SK-N-SH (cell line): ENCODE results near the gene IDH1. TPM values are rescaled to one million over a fixed set of nuclear protein-coding genes. Genes with fewer than 3 reads are reported as not detected.

Experiments
- CTCF ChIA-PET: fragments of 300-600, 350-600 bp; formaldehyde crosslinking; extraction: SDS; loops from one replicate; lab custom pipeline; 2021; lab: Yijun Ruan, JAX
- POLR2A ChIA-PET: fragments of 350-600 bp; sonication (Branson Sonifier 250); formaldehyde crosslinking; extraction: SDS; loops from one replicate; lab custom pipeline; 2020; ENCODE audit warnings: antibody characterized with exemption, inconsistent platforms; lab: Yijun Ruan, JAX
- DNase-seq: peaks from one replicate; pipeline ENCODE4 v3.0.0; 2012
- H2AFZ ChIP-seq: fragments of 200-600 bp; sonication (generic); 2 replicates; pipeline ENCODE4 v1.8.1; 2016; ENCODE audit warnings: antibody characterized with exemption, mild to moderate bottlenecking, low read depth
- H3F3A ChIP-seq: fragments of 200-600 bp; sonication (generic); replicated peaks from 2 replicates; pipeline ENCODE3; 2016; ENCODE audit warnings: antibody characterized with exemption, mild to moderate bottlenecking; ENCODE audit not compliant: insufficient read depth
- H3K27ac ChIP-seq, 2 experiments: fragments of 200-500 bp in 1 of 2; fragments of 200-600 bp in 1 of 2; sonication (Bioruptor generic) in 1 of 2; sonication (generic), shearing (Covaris generic) in 1 of 2; 2 replicates each; pipeline versions ENCODE4 v1.5.1 to v1.6.1; 2014 to 2016; ENCODE audit warnings: low read depth in 2 of 2, inconsistent platforms in 1 of 2, low read length in 1 of 2, mild to moderate bottlenecking in 1 of 2, mixed read lengths in 1 of 2
- H3K27me3 ChIP-seq: fragments of 200-600 bp; sonication (generic), shearing (Covaris generic); 2 replicates; pipeline ENCODE4 v1.6.1; 2016; ENCODE audit warnings: mixed run types; ENCODE audit not compliant: insufficient read depth
- H3K36me3 ChIP-seq, 2 experiments: fragments of 200-500 bp in 1 of 2; fragments of 200-600 bp in 1 of 2; sonication (Bioruptor generic) in 1 of 2; sonication (generic) in 1 of 2; replicated peaks in 1 of 2; 2 replicates each; pipeline versions ENCODE3 to v1.5.1; 2014 to 2016; ENCODE audit warnings: low read length in 1 of 2, mild to moderate bottlenecking in 1 of 2; ENCODE audit not compliant: insufficient read depth in 2 of 2, control insufficient read depth in 1 of 2
- H3K4me1 ChIP-seq, 2 experiments: fragments of 200-500 bp in 1 of 2; fragments of 200-600 bp in 1 of 2; sonication (Bioruptor generic) in 1 of 2; sonication (generic), shearing (Covaris generic) in 1 of 2; 2 replicates each; pipeline versions ENCODE4 v1.5.1 to v1.6.1; 2014 to 2016; ENCODE audit warnings: low read depth in 1 of 2, low read length in 1 of 2, mixed run types in 1 of 2; ENCODE audit not compliant: insufficient read depth in 2 of 2, control insufficient read depth in 1 of 2
- H3K4me2 ChIP-seq: fragments of 200-600 bp; sonication (generic), shearing (Covaris generic); 2 replicates; pipeline ENCODE4 v1.6.1; 2017; ENCODE audit warnings: mixed run types
- H3K4me3 ChIP-seq, 2 experiments: fragments of 200-500 bp in 1 of 2; fragments of 200-600 bp in 1 of 2; sonication (Bioruptor generic) in 1 of 2; sonication (generic), shearing (Covaris generic) in 1 of 2; 2 replicates each; pipeline versions ENCODE4 v1.5.1 to v1.8.1; 2014 to 2016; ENCODE audit warnings: low read depth in 2 of 2, inconsistent platforms in 1 of 2, low read length in 1 of 2, mild to moderate bottlenecking in 1 of 2, mixed read lengths in 1 of 2, moderate library complexity in 1 of 2
- H3K79me2 ChIP-seq: fragments of 200-600 bp; sonication (generic); 2 replicates; pipeline ENCODE4 v1.8.1; 2017; ENCODE audit warnings: mild to moderate bottlenecking; ENCODE audit not compliant: insufficient read depth
- H3K9ac ChIP-seq: fragments of 200-600 bp; sonication (generic); 2 replicates; pipeline ENCODE4 v1.6.1; 2017; ENCODE audit warnings: mixed run types
- H3K9me2 ChIP-seq: fragments of 200-600 bp; sonication (generic); 2 replicates; pipeline ENCODE4 v1.6.1; 2017; ENCODE audit warnings: mixed run types
- H3K9me3 ChIP-seq: fragments of 200-600 bp; sonication (generic); 2 replicates; pipeline ENCODE4 v1.6.1; 2017; ENCODE audit warnings: mixed run types, mild to moderate bottlenecking, moderate library complexity
- H4K20me1 ChIP-seq: fragments of 200-600 bp; sonication (generic); 2 replicates; pipeline ENCODE4 v1.6.1; 2017; ENCODE audit warnings: mild to moderate bottlenecking, mixed run types; ENCODE audit not compliant: insufficient read depth
- CHD2 ChIP-seq: fragments of 150-350 bp; IDR thresholded peaks from 2 replicates; pipeline ENCODE4 v1.6.1; 2018; ENCODE audit warnings: low read length; ENCODE audit not compliant: partially characterized antibody
- CTCF ChIP-seq: fragments of 200-600 bp; sonication (generic); IDR thresholded peaks from 2 replicates; pipeline ENCODE4 v1.6.1; 2017; ENCODE audit warnings: antibody characterized with exemption, mild to moderate bottlenecking, moderate library complexity
- ELF1 ChIP-seq: IDR thresholded peaks from 2 replicates; pipeline ENCODE4 v1.4.0; 2012
- EP300 ChIP-seq, 2 experiments: IDR thresholded peaks; 2 replicates each; pipeline versions ENCODE4 v1.4.0 to v1.6.1; 2012; ENCODE audit warnings: borderline replicate concordance in 1 of 2, low read depth in 1 of 2, low read length in 1 of 2
- FOSL2 ChIP-seq: IDR thresholded peaks from 2 replicates; pipeline ENCODE4 v1.4.0; 2012; ENCODE audit warnings: low read depth, mild to moderate bottlenecking, moderate library complexity, borderline replicate concordance
- FOXJ3 ChIP-seq: sonication (generic); formaldehyde crosslinking; IDR thresholded peaks from 2 replicates; pipeline ENCODE4 v1.5.1; 2020; ENCODE audit warnings: mild to moderate bottlenecking, missing genetic modification reagents
- FOXM1 ChIP-seq: IDR thresholded peaks from 2 replicates; pipeline ENCODE4 v1.4.0; 2012; ENCODE audit warnings: low read depth, mild to moderate bottlenecking
- GATA2 ChIP-seq: sonication (generic); formaldehyde crosslinking; IDR thresholded peaks from 2 replicates; pipeline ENCODE4 v1.5.0; 2020; ENCODE audit warnings: mild to moderate bottlenecking, missing genetic modification reagents
- JUND ChIP-seq: IDR thresholded peaks from 2 replicates; pipeline ENCODE4 v1.4.0; 2012
- POLR2AphosphoS5 ChIP-seq: IDR thresholded peaks from 2 replicates; pipeline ENCODE4 v1.6.1; 2012; ENCODE audit warnings: low read depth, low read length
- RAD21 ChIP-seq: IDR thresholded peaks from 2 replicates; pipeline ENCODE4 v1.6.1; 2012; ENCODE audit warnings: mild to moderate bottlenecking, low read length
- RCOR1 ChIP-seq: fragments of 150-350 bp; IDR thresholded peaks from 2 replicates; pipeline ENCODE4 v1.6.1; 2017; ENCODE audit warnings: antibody characterized with exemption, low read length
- REST ChIP-seq: IDR thresholded peaks from 2 replicates; pipeline ENCODE4 v1.6.1; 2012; ENCODE audit warnings: mild to moderate bottlenecking, low read depth, low read length, moderate library complexity
- RFX5 ChIP-seq: IDR thresholded peaks from 2 replicates; pipeline ENCODE4 v1.6.1; 2012; ENCODE audit warnings: mild to moderate bottlenecking, improper control_type of control experiment, low read length
- RXRA ChIP-seq: IDR thresholded peaks from 2 replicates; pipeline ENCODE4 v1.4.0; 2012; ENCODE audit warnings: low read depth, mild to moderate bottlenecking, borderline replicate concordance
- TAF1 ChIP-seq: IDR thresholded peaks from 2 replicates; pipeline ENCODE4 v1.6.1; 2012; ENCODE audit warnings: low read depth, mild to moderate bottlenecking, low read length, moderate library complexity, borderline replicate concordance
- TEAD4 ChIP-seq: IDR thresholded peaks from 2 replicates; pipeline ENCODE4 v1.4.0; 2012; ENCODE audit warnings: mild to moderate bottlenecking, borderline replicate concordance; ENCODE audit not compliant: insufficient read depth
- USF1 ChIP-seq: IDR thresholded peaks from 2 replicates; pipeline ENCODE4 v1.4.0; 2012; ENCODE audit warnings: low read depth, borderline replicate concordance
- YY1 ChIP-seq: IDR thresholded peaks from 2 replicates; pipeline ENCODE4 v1.4.0; 2012; ENCODE audit warnings: low read depth, mild to moderate bottlenecking
- ZBTB33 ChIP-seq: IDR thresholded peaks from 2 replicates; pipeline ENCODE4 v1.4.0; 2012; ENCODE audit warnings: low read depth, borderline replicate concordance
- WGBS: methylation state at CpG from one replicate; pipeline ENCODE4 v1.1.6; 2017; ENCODE audit warnings: low lambda C conversion rate; 5-methylcytosine and 5-hydroxymethylcytosine counted together
- polyA plus RNA-seq, 3 experiments: library from polyadenylated mRNA; depleted of rRNA; stranded (reverse); fragments of >200 nt; gene quantifications; 2 replicates each; pipeline ENCODE4 v1.2.3, GENCODE V29; 2012

IDH1 gene
- polyA plus RNA-seq, 1 of the 3 experiments (the other 2 are of a cell fraction), result 43.4 TPM

- TF ChIP-seq USF1 (no peak), TEAD4 (no peak), EP300 (IDR thresholded peaks at IDR 0.05; ENCODE audit: borderline replicate concordance in 1 of 2, low read depth in 1 of 2, low read length in 1 of 2) (no peak), CTCF (no peak), FOSL2 (no peak)
Observed at GRCh38 chr2:208192611-208193236, 62.1 kb downstream of the IDH1 start (continued).

- no peaks in the 10 kb centered on the region for H3F3A ChIP-seq
- CTCF ChIA-PET, result interaction anchor here (0.8 to 1.3 kb wide), 2 partner anchors 14 to 15 kb away, joined by 4 to 5 read pairs; no protein-coding TSS in a partner anchor
- H3K9ac ChIP-seq, result no peak within 1 kb of the TSS
- no peaks in the 10 kb centered on the region for H3K36me3 ChIP-seq
- no peaks in the 10 kb centered on the region for H3K27me3 ChIP-seq
- WGBS, result 72% methylated on average over 10 of the region's 10 CpGs
- no peaks in the 10 kb centered on the region for H3K9me2 ChIP-seq
- H3K4me3 ChIP-seq, result no peak within 1 kb of the TSS
- no peak within 1 kb of the TSS for H3K27ac ChIP-seq
- DNase-seq, result no peak
- H4K20me1 ChIP-seq, result no peaks in the 10 kb centered on the region
- H3K79me2 ChIP-seq, result no peaks in the 10 kb centered on the region
- H3K4me1 ChIP-seq, result no peaks in the 10 kb centered on the region
- no peaks in the 10 kb centered on the region for H3K9me3 ChIP-seq
- TF ChIP-seq RAD21 (no peak), GATA2 (CRISPR knock-in tag) (no peak), TAF1 (no peak), YY1 (no peak), POLR2AphosphoS5 (no peak), TEAD4 (no peak), EP300 (IDR thresholded peaks at IDR 0.05; ENCODE audit: borderline replicate concordance in 1 of 2, low read depth in 1 of 2, low read length in 1 of 2) (no peak), JUND (no peak), RXRA (no peak), RFX5 (no peak), RCOR1 (no peak), FOXM1 (no peak), FOXJ3 (CRISPR knock-in tag) (no peak), ZBTB33 (no peak), REST (no peak), CHD2 (no peak), ELF1 (no peak)
- POLR2A ChIA-PET, result no interaction called here
- no peak within 1 kb of the TSS for H2AFZ ChIP-seq
- H3K4me2 ChIP-seq, result no peak within 1 kb of the TSS
Observed at GRCh38 chr2:208189810-208190503, 64.9 kb downstream of the IDH1 start, which contains the start of gene C2orf80. Gene C2orf80, minus strand, starts transcription at chr2:208190030. Its CDS starts 3,044 bp downstream, at chr2:208186986.
